GM18520 (cell line): ENCODE results near the gene ING3.

Experiments used
- ATAC-seq: cut with Tn5 transposase; IDR thresholded peaks from one replicate; pipeline ENCODE4 v1.9.1; 2021; ENCODE audit not compliant: unreplicated experiment

The ING3 gene

GRCh38 chr7:121023683-121024511, 73.3 kb downstream of the ING3 start:
- no peak for ATAC-seq

GRCh38 chr7:121024611-121025010, 74.0 kb downstream of the ING3 start:
- ATAC-seq: no peak

- ATAC-seq: no peak
Measured at GRCh38 chr7:121026159-121026558, 75.6 kb downstream of the ING3 start.

- ATAC-seq: no peak
Measured at GRCh38 chr7:121026577-121027111, 76.1 kb downstream of the ING3 start.
